ACC112 (cell line): ENCODE results near the gene NR3C2.
A peak's percentile ranks its signal among the peaks of the same experiment; 100 is the strongest.

Source experiments
- H2AFZ ChIP-seq: fragments of 200-600 bp; sonication (generic); one replicate; pipeline ENCODE4 v1.6.0; 2017; ENCODE audit warnings: antibody characterized with exemption, low read length; ENCODE audit not compliant: unreplicated experiment
- H3K27ac ChIP-seq: fragments of 200-600 bp; sonication (generic); 2 replicates; pipeline ENCODE4 v1.5.1; 2014; ENCODE audit warnings: low read depth, mild to moderate bottlenecking, antibody characterized with exemption, low read length, moderate library complexity
- H3K27me3 ChIP-seq: fragments of 200-600 bp; sonication (generic); 2 replicates; pipeline ENCODE4 v1.6.1; 2014; ENCODE audit warnings: mild to moderate bottlenecking, antibody characterized with exemption, low read length, moderate library complexity, mixed read lengths; ENCODE audit not compliant: insufficient read depth
- H3K36me3 ChIP-seq: fragments of 200-600 bp; sonication (generic); 2 replicates; pipeline ENCODE4 v1.6.1; 2016; ENCODE audit warnings: mild to moderate bottlenecking, antibody characterized with exemption, low read length, moderate library complexity, mixed read lengths; ENCODE audit not compliant: insufficient read depth
- H3K4me1 ChIP-seq: fragments of 200-600 bp; sonication (generic); one replicate; pipeline ENCODE4 v1.6.1; 2016; ENCODE audit warnings: low read length, mixed read lengths; ENCODE audit not compliant: insufficient read depth, unreplicated experiment, control insufficient read depth
- H3K4me3 ChIP-seq: fragments of 200-600 bp; sonication (generic); 2 replicates; pipeline ENCODE4 v1.5.1; 2014; ENCODE audit warnings: mild to moderate bottlenecking, low read depth, low read length
- H3K79me2 ChIP-seq: fragments of 200-600 bp; sonication (generic); one replicate; pipeline ENCODE4 v1.6.0; 2016; ENCODE audit warnings: low read length; ENCODE audit not compliant: control insufficient read depth, unreplicated experiment, insufficient read depth

The NR3C2 gene

GRCh38 chr4:148445860-148446330, 3.7 kb upstream of the NR3C2 start:
- H3K36me3 ChIP-seq, result no peaks in the 10 kb centered on the region
- H3K79me2 ChIP-seq, result no peaks in the 10 kb centered on the region
- H3K4me3 ChIP-seq, result peak overlapping the region; percentile 85
- no peak overlapping the region for H2AFZ ChIP-seq
- H3K27ac ChIP-seq, result no peak overlapping the region
- no peaks in the 10 kb centered on the region for H3K4me1 ChIP-seq
- peaks cover 83% of the 10 kb centered on the region for H3K27me3 ChIP-seq

- Histone ChIP-seq H3K4me3 (peak overlapping the region; percentile 85), H2AFZ (no peak overlapping the region), H3K27ac (no peak overlapping the region), H3K27me3 (peaks cover 89% of the 10 kb centered on the region), H3K36me3 (no peaks in the 10 kb centered on the region), H3K79me2 (no peaks in the 10 kb centered on the region), H3K4me1 (no peaks in the 10 kb centered on the region)
Measured at GRCh38 chr4:148445071-148445859, 3.1 kb upstream of the NR3C2 start.

DNA sequence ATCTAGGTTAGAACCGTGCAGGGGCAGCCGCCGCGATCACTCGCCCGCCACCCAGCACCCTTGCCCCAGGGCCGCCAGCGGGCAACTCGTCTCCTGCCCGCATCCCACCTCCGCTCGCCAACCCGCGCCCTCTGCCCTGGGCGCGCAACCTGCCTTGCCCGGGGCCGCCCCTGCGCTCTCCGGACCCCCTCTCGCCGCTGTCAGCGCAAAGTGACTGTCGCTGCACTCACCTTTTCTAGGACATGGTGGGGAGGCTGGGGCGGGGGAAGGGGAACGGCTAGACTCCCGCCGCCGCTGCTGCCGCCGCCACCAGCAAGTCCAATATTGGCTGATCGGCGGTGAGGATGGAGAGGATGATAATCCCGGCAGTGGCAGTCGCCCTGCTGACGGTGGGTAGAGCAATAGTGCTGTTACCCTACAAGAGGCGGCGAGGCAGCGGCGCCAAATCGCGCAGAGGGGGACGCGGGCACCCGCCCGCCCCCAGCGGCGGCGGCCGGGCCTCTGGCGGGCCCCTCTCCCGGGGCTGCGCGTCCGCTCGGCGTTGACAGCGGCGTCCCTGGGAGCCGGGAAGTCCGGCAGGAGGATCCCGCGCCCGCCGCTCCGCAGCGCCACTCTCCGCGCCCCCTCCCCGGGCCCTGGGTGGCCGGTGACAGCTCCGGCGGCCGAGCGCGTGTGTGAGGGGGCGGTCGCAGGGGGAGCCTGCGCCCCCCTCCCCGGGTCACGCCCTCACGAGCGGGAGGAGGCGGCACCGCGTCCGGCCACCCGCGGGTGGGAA, 2.3 kb upstream of the NR3C2 start:
- H3K27me3 ChIP-seq, result peaks cover 91% of the 10 kb centered on the region
- H3K4me1 ChIP-seq, result no peaks in the 10 kb centered on the region
- H2AFZ ChIP-seq, result no peak overlapping the region
- H3K79me2 ChIP-seq, result no peaks in the 10 kb centered on the region
- peak overlapping the region; percentile 85 for H3K4me3 ChIP-seq
- no peak overlapping the region for H3K27ac ChIP-seq
- no peaks in the 10 kb centered on the region for H3K36me3 ChIP-seq

- Histone ChIP-seq H2AFZ (no peak overlapping the region), H3K27ac (no peak overlapping the region), H3K27me3 (peaks cover 87% of the 10 kb centered on the region), H3K4me1 (no peaks in the 10 kb centered on the region), H3K4me3 (peak overlapping the region; percentile 85), H3K79me2 (no peaks in the 10 kb centered on the region), H3K36me3 (no peaks in the 10 kb centered on the region)
Measured at GRCh38 chr4:148443512-148444295, 1.5 kb upstream of the NR3C2 start.

DNA sequence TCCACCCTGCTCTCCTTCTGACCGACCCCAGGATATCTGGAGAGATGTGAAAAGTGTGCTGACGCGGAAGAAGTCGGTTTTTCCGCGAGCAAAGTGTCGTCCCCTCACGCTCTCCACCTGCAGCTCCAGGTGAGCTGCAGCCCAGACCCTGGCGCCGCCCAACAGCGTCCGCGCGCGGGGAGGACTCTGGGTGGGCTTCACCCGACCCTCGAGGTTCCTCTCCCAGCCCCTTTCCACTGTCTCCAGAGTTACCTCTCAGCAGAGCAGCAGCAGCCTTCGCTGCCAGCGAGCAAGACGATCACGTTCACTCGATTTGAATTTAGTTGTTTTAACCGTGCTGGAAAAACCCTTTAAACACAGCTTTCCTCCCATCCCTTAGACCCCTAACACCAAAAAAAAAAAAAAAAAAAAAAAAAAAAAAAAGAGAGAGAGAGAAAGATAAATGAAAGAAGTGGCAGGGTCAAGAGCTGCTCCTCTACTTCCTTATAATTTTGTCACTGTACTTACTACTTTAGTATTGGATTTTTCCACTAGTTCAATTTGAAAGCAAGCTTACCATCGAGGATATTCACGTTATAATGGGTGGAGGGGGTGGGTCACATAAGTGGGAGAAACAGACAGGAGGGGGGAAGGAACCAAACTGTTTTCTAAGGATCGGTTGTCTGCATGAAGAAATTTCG, 758 bp upstream of the NR3C2 start:
- Histone ChIP-seq H3K36me3 (no peaks in the 10 kb centered on the region), H3K27ac (no peak overlapping the region), H2AFZ (peak overlapping the region; percentile 78), H3K4me1 (no peaks in the 10 kb centered on the region), H3K4me3 (peak overlapping the region; percentile 85), H3K27me3 (peaks cover 85% of the 10 kb centered on the region), H3K79me2 (no peaks in the 10 kb centered on the region)

- Histone ChIP-seq H3K27me3 (peaks cover 72% of the 10 kb centered on the region), H2AFZ (peak overlapping the region; percentile 86), H3K4me1 (no peaks in the 10 kb centered on the region), H3K4me3 (peak overlapping the region; percentile 85), H3K36me3 (no peaks in the 10 kb centered on the region), H3K79me2 (no peaks in the 10 kb centered on the region), H3K27ac (no peak overlapping the region)
Measured at GRCh38 chr4:148441624-148441985, 609 bp downstream of the NR3C2 start.

- H3K36me3 ChIP-seq, result no peaks in the 10 kb centered on the region
- H3K4me3 ChIP-seq, result no peak overlapping the region
- no peak overlapping the region for H2AFZ ChIP-seq
- H3K79me2 ChIP-seq, result no peaks in the 10 kb centered on the region
- H3K4me1 ChIP-seq, result no peaks in the 10 kb centered on the region
- H3K27me3 ChIP-seq, result peaks cover 50% of the 10 kb centered on the region
- H3K27ac ChIP-seq, result no peak overlapping the region
Measured at GRCh38 chr4:148438047-148438446, 4.2 kb downstream of the NR3C2 start.

DNA sequence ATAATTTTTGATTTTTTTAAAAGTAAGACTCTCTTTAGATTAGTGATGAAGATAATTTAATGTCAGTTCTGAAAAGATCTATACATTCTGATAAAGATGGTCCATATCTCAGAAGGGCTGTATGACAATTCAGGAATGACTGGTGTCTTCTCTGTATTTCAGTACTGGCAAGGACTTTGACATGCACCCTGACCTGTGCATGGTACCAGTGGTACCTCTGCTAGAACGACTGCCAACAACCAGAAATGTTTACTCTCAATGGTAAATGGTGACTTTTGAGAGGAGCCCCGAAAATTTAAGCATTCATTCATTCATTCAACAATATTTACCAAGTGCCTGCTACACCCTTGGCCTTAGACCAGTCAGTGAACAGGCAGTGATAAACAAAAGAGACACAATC, 4.8 kb downstream of the NR3C2 start:
- H3K36me3 ChIP-seq, result no peaks in the 10 kb centered on the region
- H3K4me1 ChIP-seq, result no peaks in the 10 kb centered on the region
- H3K27ac ChIP-seq, result no peak overlapping the region
- no peaks in the 10 kb centered on the region for H3K79me2 ChIP-seq
- H2AFZ ChIP-seq, result no peak overlapping the region
- peaks cover 46% of the 10 kb centered on the region for H3K27me3 ChIP-seq
- no peak overlapping the region for H3K4me3 ChIP-seq

GRCh38 chr4:148436512-148436911, 5.7 kb downstream of the NR3C2 start:
- no peaks in the 10 kb centered on the region for H3K36me3 ChIP-seq
- H3K4me3 ChIP-seq, result no peak overlapping the region
- no peak overlapping the region for H2AFZ ChIP-seq
- H3K27me3 ChIP-seq, result peaks cover 37% of the 10 kb centered on the region
- H3K79me2 ChIP-seq, result no peaks in the 10 kb centered on the region
- H3K27ac ChIP-seq, result no peak overlapping the region
- H3K4me1 ChIP-seq, result no peaks in the 10 kb centered on the region
